ENCODE data around the gene HIF1A. TPM values are rescaled to one million over a fixed set of nuclear protein-coding genes. Genes with fewer than 3 reads are reported as not detected.

The HIF1A gene
- 193 and 209 TPM in 2 replicates for total RNA-seq

GRCh38 chr14:61694830-61695694, at the start of gene HIF1A:
Gene HIF1A (plus strand): TSS chr14:61695513. CDS start chr14:61695805, 292 bp downstream.

DNA sequence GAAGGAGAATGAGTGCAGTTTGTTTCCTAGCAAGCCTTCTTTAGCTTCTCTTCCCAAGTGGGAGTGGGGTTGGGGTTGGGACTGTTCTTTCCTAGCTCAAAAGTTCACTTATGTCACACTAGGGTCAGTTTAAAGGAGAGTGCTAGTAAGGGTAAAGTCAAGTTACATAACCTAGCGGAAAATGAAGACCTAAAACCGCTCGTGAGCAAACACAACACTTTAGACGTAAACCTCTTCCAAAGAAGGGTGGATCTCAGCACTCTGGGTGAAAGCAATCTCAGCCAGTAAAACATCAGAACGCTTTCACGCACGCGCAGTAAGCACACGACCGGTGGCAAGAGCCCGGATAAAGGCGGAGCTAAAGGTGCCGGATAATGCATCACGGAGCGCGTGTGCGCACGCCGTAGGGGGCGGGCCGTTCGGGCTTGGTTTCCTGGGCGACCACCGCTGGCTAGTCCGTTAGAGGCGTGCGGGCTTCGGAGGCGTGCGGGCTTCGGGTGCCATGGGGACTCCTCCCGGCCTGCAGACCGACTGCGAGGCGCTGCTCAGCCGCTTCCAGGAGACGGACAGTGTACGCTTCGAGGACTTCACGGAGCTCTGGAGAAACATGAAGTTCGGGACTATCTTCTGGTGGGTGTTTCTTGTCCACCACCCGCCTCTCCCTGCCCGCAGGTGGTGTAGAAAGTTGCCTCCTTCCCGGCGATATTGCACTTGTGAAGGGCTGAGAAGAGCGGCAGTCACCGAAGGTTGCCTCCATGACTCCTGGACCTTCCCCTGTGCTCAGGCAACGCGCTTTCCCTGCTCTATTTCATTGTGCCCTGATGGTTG, 66.9 kb downstream of the HIF1A start, which contains the start of gene SNAPC1:
TSS of gene SNAPC1 (plus strand) at position 462 of the 828 bp plus-strand sequence. CDS start at position 503, 41 bp downstream.

Other genes with a start within 250 kb of the HIF1A start
- gene SNAPC1, start 66.9 kb downstream of the HIF1A start, total RNA-seq, result 7.6 and 59.1 TPM in 2 replicates
- 0.16 and 1.1 TPM in 2 replicates for gene SYT16, start 117.2 kb downstream of the HIF1A start, total RNA-seq

All from bladder microvascular endothelial cell (primary cell).